A549 treated with AZD2906 at 1 μM for 4 hours (cell line): Measurements from ENCODE around the gene RPE65. TPM values are rescaled to one million over a fixed set of nuclear protein-coding genes. Genes with fewer than 3 reads are reported as not detected.

Experiments used
- total RNA-seq: library from RNA; stranded (reverse); fragments of 200-300 nt; extraction: Qiagen RNA extraction; gene quantifications from 5 replicates; pipeline ENCODE4 v1.2.3, GENCODE V29; 2022

RPE65 gene
- not detected in 5 replicates for total RNA-seq

DNA sequence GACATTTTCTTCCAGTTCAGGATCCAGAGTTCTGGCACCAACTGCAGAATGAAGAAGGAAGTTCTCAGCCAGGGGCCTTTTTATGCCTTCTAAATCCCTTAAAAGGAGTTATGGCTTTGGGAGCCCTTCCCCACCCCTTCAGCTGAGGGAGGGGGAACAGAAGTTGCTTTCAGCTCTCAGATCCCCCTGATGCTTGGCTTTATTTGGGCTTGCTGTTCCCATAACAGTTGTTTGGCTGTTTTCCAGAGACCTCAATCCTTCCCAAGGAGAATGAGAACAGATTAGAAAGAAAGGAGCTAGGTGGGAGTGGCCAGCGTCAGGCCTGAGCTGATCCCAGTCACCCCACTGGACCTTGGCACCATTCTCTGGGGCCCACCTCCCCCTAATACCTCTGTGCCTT is at the start of gene RPE65:
TSS of gene RPE65 (minus strand) at position 54 of the 400 bp plus-strand sequence. CDS start at position 5, 49 bp downstream.

DNA sequence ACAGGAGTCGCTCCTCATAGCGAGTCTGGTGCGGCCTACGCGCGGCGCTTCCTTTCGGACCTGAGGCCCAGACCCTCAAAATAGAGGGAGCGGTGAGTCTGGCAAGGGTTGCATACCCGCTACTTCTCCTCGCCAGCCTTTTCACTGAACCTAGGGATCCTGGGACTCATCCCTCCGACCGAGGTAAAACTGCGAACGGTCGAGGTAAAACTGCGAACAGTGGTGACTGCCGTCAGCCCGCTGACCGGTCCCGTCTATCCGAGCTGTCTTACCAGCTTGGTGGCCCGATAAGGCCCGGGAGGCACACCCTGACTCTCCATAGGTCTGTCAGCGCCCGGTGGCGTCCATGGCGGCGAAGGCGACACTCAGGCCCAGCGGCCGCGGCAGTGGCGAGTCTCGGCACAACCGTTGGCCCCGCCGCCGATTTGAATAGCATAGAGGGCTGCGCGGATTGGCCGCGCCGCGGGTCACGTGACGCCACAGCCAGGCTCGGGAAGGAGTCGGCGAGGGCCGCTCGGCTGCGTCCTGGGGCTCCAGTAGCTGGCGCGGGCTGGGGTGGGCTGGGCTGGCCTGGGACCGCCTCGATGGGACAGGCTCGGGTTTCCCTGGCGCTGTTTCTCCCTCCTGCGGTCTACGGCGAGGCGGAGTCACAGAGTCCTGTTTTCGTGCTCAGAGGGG is 47.1 kb upstream of the RPE65 start, which contains the start of gene DEPDC1:
TSS of gene DEPDC1 (minus strand) at position 403 of the 678 bp plus-strand sequence. CDS start at position 320, 83 bp downstream.

Other genes with a start within 250 kb of the RPE65 start
- gene WLS, start 217.4 kb downstream of the RPE65 start, total RNA-seq = 15.1 to 19.8 TPM (median 15.3 TPM) in 5 replicates
- 10.8 to 14.4 TPM (median 12.7 TPM) in 5 replicates for gene DEPDC1, start 47.1 kb upstream of the RPE65 start, total RNA-seq